WTC11 (cell line): Measurements from ENCODE around the gene CHRNE. TPM values are rescaled to one million over a fixed set of nuclear protein-coding genes. Genes with fewer than 3 reads are reported as not detected.

Experiments used
- ATAC-seq: fragments of 200-7000 bp; cut with Tn5 transposase; 2 replicates; pipeline ENCODE4 v1.10.0; 2021; ENCODE audit warnings: mild to moderate bottlenecking, moderate library complexity
- CTCF ChIA-PET: fragments of 300-600 bp; sonication (Branson Sonifier 250); formaldehyde crosslinking; loops from one replicate; lab custom pipeline; 2021; ENCODE audit warnings: antibody characterized with exemption; lab: Charles Lee
- POLR2A ChIA-PET: fragments of 350-600 bp; sonication (Branson Sonifier 250); formaldehyde crosslinking; loops from one replicate; lab custom pipeline; 2021; ENCODE audit warnings: antibody characterized with exemption; lab: Charles Lee
- DNase-seq: peaks from one replicate; pipeline ENCODE4 v3.0.0; 2021; ENCODE audit warnings: low spot score
- H3K27ac Mint-ChIP-seq: 2 replicates; pipeline ENCODE4 v1.8.0; 2021; ENCODE audit warnings: mixed read lengths
- H3K27me3 Mint-ChIP-seq: 2 replicates; pipeline ENCODE4 v1.8.0; 2021; ENCODE audit warnings: low read depth, mild to moderate bottlenecking, moderate library complexity, mixed read lengths
- H3K36me3 Mint-ChIP-seq: 2 replicates; pipeline ENCODE4 v1.8.0; 2021; ENCODE audit warnings: mixed read lengths
- H3K4me1 Mint-ChIP-seq: 2 replicates; pipeline ENCODE4 v1.8.0; 2022; ENCODE audit warnings: mixed read lengths
- H3K4me3 Mint-ChIP-seq: 2 replicates; pipeline ENCODE4 v1.8.0; 2021; ENCODE audit warnings: mild to moderate bottlenecking, moderate library complexity, mixed read lengths
- H3K9me3 Mint-ChIP-seq: 2 replicates; pipeline ENCODE4 v1.8.0; 2021; ENCODE audit warnings: mixed read lengths
- ARID4B ChIP-seq: sonication (generic); formaldehyde crosslinking; IDR thresholded peaks from 2 replicates; pipeline ENCODE4 v1.8.0; 2023; ENCODE audit warnings: missing genetic modification reagents, mild to moderate bottlenecking, borderline replicate concordance
- CREB1 ChIP-seq: sonication (generic); formaldehyde crosslinking; IDR thresholded peaks from 2 replicates; pipeline ENCODE4 v1.8.0; 2023; ENCODE audit warnings: mild to moderate bottlenecking, missing genetic modification reagents
- CREM ChIP-seq: sonication (generic); formaldehyde crosslinking; IDR thresholded peaks from 2 replicates; pipeline ENCODE4 v1.8.1; 2022; ENCODE audit warnings: mild to moderate bottlenecking, missing genetic modification reagents, moderate library complexity
- ESRRA ChIP-seq: sonication (generic); formaldehyde crosslinking; IDR thresholded peaks from 2 replicates; pipeline ENCODE4 v1.8.1; 2022; ENCODE audit warnings: mild to moderate bottlenecking, missing genetic modification reagents, borderline replicate concordance
- FOXJ3 ChIP-seq: sonication (generic); formaldehyde crosslinking; IDR thresholded peaks from 2 replicates; pipeline ENCODE4 v1.9.0; 2021; ENCODE audit warnings: missing genetic modification reagents, mild to moderate bottlenecking, borderline replicate concordance
- FOXK1 ChIP-seq: sonication (generic); formaldehyde crosslinking; IDR thresholded peaks from 2 replicates; pipeline ENCODE4 v1.8.0; 2022; ENCODE audit warnings: mild to moderate bottlenecking, moderate library complexity, missing genetic modification reagents
- IRF1 ChIP-seq: sonication (generic); formaldehyde crosslinking; IDR thresholded peaks from 2 replicates; pipeline ENCODE4 v1.8.0; 2023; ENCODE audit warnings: missing genetic modification reagents
- NR2C2 ChIP-seq: sonication (generic); formaldehyde crosslinking; IDR thresholded peaks from 2 replicates; pipeline ENCODE4 v1.8.0; 2022; ENCODE audit warnings: mild to moderate bottlenecking, missing genetic modification reagents
- TEAD4 ChIP-seq: sonication (generic); formaldehyde crosslinking; IDR thresholded peaks from 2 replicates; pipeline ENCODE4 v1.8.0; 2022; ENCODE audit warnings: mild to moderate bottlenecking, missing genetic modification reagents
- ZNF138 ChIP-seq: sonication (generic); formaldehyde crosslinking; conservative IDR thresholded peaks from 2 replicates; pipeline ENCODE4 v1.8.1; 2022; ENCODE audit warnings: mild to moderate bottlenecking, moderate library complexity, missing genetic modification reagents
- ZNF423 ChIP-seq: fragments of 250-450 bp; sonication (Bioruptor Pico); IDR thresholded peaks from 2 replicates; pipeline ENCODE4 v2.1.2; 2022; ENCODE audit warnings: mild to moderate bottlenecking, moderate library complexity
- total RNA-seq: library from RNA; stranded (reverse); gene quantifications from 3 replicates; pipeline ENCODE4 v1.2.3, GENCODE V29; 2021
- TF ChIP-seq, protein P1 (sequence below): sonication (generic); formaldehyde crosslinking; IDR thresholded peaks from 2 replicates; pipeline ENCODE4 v1.8.1; 2022; ENCODE audit warnings: low read depth, mild to moderate bottlenecking, moderate library complexity, missing genetic modification reagents, borderline replicate concordance
- TF ChIP-seq, protein P2 (sequence below): sonication (generic); formaldehyde crosslinking; IDR thresholded peaks from 2 replicates; pipeline ENCODE4 v1.8.1; 2023; ENCODE audit warnings: mild to moderate bottlenecking, missing genetic modification reagents, moderate library complexity
- TF ChIP-seq, protein P3 (sequence below): sonication (generic); formaldehyde crosslinking; IDR thresholded peaks from 2 replicates; pipeline ENCODE4 v1.8.1; 2023; ENCODE audit warnings: mild to moderate bottlenecking, missing genetic modification reagents

The CHRNE gene
- total RNA-seq, 1 experiment from 2014 or later: 0.70 TPM

GRCh38 chr17:4898927-4899326, 4.0 kb downstream of the CHRNE start:
- Mint-ChIP-seq H3K4me3 (peak overlapping the region; percentile 81), H3K4me1 (peaks cover 16% of the 10 kb centered on the region), H3K27me3 (peaks cover 5% of the 10 kb centered on the region), H3K27ac (no peak overlapping the region), H3K9me3 (no peaks in the 10 kb centered on the region), H3K36me3 (peaks cover 9% of the 10 kb centered on the region; the same call in 1 of the 2 replicates)
- ATAC-seq (no peak), DNase-seq (no peak)
- CTCF ChIA-PET: interaction anchor here (0.6 to 2.8 kb wide), 12 partner anchors 9 to 343 kb away, joined by 3 to 38 read pairs (median 4); partner anchors contain the start of genes MED11, RNF167, SLC25A11 and SPAG7
- POLR2A ChIA-PET: interaction anchor here (0.6 to 2.0 kb wide), 7 partner anchors 9 to 516 kb away, joined by 3 to 12 read pairs (median 4); partner anchors contain the start of genes ARRB2, ENO3 and SPAG7
- TF ChIP-seq ZNF423: peak; percentile 54
- no peak for TF ChIP-seq ZNF138 (CRISPR knock-in tag)

GRCh38 chr17:4898351-4898750, 4.5 kb downstream of the CHRNE start:
- ChIA-PET POLR2A (no interaction called here), CTCF (interaction anchor here (1.2 to 2.8 kb wide), 3 partner anchors 10 to 69 kb away, joined by 3 to 38 read pairs (median 8); partner anchors contain the start of genes RNF167, SLC25A11 and SPAG7)
- Mint-ChIP-seq H3K27ac (0 out of 2 replicates have a peak overlapping the region, but pooled peaks have one; percentile 36), H3K36me3 (peaks cover 9% of the 10 kb centered on the region; the same call in 1 of the 2 replicates), H3K4me1 (peaks cover 13% of the 10 kb centered on the region), H3K27me3 (peaks cover 5% of the 10 kb centered on the region), H3K4me3 (peak overlapping the region; percentile 65), H3K9me3 (no peaks in the 10 kb centered on the region)
- TF ChIP-seq NR2C2 (CRISPR knock-in tag) (no peak), CREB1 (no peak), ZNF423 (no peak), TEAD4 (CRISPR knock-in tag) (no peak)
- TF ChIP-seq, protein P1, sequence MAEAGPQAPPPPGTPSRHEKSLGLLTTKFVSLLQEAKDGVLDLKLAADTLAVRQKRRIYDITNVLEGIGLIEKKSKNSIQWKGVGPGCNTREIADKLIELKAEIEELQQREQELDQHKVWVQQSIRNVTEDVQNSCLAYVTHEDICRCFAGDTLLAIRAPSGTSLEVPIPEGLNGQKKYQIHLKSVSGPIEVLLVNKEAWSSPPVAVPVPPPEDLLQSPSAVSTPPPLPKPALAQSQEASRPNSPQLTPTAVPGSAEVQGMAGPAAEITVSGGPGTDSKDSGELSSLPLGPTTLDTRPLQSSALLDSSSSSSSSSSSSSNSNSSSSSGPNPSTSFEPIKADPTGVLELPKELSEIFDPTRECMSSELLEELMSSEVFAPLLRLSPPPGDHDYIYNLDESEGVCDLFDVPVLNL: no peak
- no peak for DNase-seq
- no peak for ATAC-seq

DNA sequence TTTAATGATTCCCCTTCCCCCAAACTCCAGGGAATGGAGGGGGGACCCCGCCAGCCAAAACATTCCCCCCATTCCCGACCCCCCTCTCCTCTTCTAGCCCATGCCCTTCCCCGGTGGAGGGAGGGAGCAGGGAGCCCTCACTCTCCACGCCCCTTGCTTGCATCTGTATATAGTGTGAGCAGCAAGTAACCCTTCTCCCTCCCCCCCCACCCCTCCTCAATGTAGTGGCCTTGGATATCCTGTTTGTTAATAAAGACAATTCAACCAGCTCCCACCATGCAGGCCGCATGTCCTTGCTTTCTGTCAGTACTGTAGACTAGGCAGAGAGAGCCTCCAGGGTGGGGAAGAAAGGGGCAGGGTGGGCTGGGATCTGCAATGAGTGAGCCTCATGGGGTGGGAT, 5.1 kb downstream of the CHRNE start:
- no peak for DNase-seq
- ATAC-seq: no peak
- Mint-ChIP-seq H3K27me3 (peaks cover 5% of the 10 kb centered on the region), H3K27ac (no peak overlapping the region), H3K4me3 (no peak overlapping the region), H3K9me3 (no peaks in the 10 kb centered on the region)
- POLR2A ChIA-PET: interaction anchor here (0.7 kb wide), 1 partner anchor 1363 kb away, joined by 4 read pairs; no protein-coding TSS in a partner anchor
- TF ChIP-seq ESRRA (no peak), CREM (CRISPR knock-in tag) (no peak), FOXK1 (CRISPR knock-in tag) (no peak), ARID4B (CRISPR knock-in tag) (no peak), IRF1 (CRISPR knock-in tag) (no peak), FOXJ3 (CRISPR knock-in tag) (no peak)
- TF ChIP-seq, protein P2, sequence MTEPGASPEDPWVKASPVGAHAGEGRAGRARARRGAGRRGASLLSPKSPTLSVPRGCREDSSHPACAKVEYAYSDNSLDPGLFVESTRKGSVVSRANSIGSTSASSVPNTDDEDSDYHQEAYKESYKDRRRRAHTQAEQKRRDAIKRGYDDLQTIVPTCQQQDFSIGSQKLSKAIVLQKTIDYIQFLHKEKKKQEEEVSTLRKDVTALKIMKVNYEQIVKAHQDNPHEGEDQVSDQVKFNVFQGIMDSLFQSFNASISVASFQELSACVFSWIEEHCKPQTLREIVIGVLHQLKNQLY: no peak
- TF ChIP-seq, protein P3, sequence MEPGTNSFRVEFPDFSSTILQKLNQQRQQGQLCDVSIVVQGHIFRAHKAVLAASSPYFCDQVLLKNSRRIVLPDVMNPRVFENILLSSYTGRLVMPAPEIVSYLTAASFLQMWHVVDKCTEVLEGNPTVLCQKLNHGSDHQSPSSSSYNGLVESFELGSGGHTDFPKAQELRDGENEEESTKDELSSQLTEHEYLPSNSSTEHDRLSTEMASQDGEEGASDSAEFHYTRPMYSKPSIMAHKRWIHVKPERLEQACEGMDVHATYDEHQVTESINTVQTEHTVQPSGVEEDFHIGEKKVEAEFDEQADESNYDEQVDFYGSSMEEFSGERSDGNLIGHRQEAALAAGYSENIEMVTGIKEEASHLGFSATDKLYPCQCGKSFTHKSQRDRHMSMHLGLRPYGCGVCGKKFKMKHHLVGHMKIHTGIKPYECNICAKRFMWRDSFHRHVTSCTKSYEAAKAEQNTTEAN (CRISPR knock-in tag): no peak
- TF ChIP-seq, all 79 proteins: peak for 0
- Mint-ChIP-seq H3K4me1 (peaks cover 10% of the 10 kb centered on the region; the same call in 1 of the 2 replicates), H3K36me3 (peaks cover 9% of the 10 kb centered on the region; the same call in 1 of the 2 replicates)
- CTCF ChIA-PET: interaction anchor here (0.6 kb wide), 1 partner anchor 89 kb away, joined by 3 read pairs; no protein-coding TSS in a partner anchor
